Activated CD8-positive, alpha-beta memory T cell treated with anti-CD3 and anti-CD28 coated beads for 4 hours (primary cell): Measurements from ENCODE around the gene FBXO27.
"Not testable (repeated sequence)": the region's sequence is repeated elsewhere in the genome, so short reads cannot be mapped to it uniquely, and the experiment has no call there.

Experiments
- DNase-seq, 2 donors: peaks; one replicate each; pipeline ENCODE4 v3.0.0-alpha.2; 2020; ENCODE audit warnings: low read depth in 2 of 2

The FBXO27 gene

DNA sequence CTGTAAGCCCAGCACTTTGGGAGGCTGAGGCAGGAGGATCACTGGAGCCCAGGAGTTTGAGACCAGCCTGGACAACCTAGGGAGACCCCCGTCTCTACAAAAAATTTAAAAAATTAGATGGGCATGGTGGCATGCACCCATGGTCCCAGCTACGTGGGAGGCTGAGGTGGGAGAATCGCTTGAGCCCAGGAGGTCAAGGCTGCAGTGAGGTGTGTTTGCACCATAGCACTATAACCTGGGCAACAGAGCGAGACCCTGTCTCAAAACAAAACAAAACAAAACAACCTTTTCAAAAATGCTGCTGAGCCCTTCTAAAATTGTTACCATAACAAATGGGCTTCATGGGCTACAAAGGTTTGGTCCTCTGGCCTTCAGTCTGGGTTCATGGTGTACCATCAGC lies 43.7 kb downstream of the FBXO27 start:
- DNase-seq = not testable (repeated sequence)

DNA sequence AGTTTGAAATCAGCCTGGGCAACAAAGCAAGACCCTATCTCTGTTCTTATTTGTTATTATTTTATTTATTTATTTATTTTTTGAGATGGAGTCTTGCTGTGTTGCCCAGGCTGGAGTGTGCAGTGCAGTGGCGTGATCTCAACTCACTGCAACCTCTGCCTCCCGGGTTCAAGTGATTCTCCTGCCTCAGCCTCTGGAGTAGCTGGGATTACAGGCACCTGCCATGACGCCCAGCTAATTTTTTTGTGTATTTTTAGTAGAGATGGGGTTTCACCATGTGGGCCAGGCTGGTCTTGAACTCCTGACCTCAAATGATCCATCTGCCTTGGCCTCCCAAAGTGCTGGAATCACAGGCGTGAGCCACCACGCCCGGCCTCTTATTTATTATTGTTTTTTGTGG lies 44.6 kb downstream of the FBXO27 start:
- DNase-seq = not testable (repeated sequence)

GRCh38 chr19:38985262-38985661 lies 47.1 kb downstream of the FBXO27 start:
- DNase-seq = no peak

- DNase-seq = no peak
These were observed 51.6 kb downstream of the FBXO27 start for GRCh38 chr19:38980583-38981374.

DNA sequence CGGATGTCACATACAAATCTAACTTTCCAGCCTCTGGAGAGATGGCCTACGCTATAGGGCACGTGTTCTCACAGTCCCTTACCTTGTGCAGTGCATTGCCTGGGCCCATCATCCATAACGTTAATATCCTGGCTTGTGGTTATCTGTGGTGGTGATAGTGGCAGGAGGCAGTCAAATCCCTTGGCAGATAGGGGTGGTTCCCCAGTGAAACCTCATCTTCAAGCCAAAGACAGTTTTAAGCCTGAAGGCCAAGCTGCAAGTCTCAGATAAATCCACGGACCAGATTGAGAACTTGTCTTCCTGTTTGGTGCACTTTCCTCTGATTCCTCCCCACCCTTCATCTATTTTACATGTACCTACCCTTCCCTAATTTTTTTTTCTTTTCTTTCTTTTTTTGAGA lies 52.5 kb downstream of the FBXO27 start:
- no peak for DNase-seq

GRCh38 chr19:38978326-38978689 lies 54.0 kb downstream of the FBXO27 start:
- DNase-seq = no peak

DNA sequence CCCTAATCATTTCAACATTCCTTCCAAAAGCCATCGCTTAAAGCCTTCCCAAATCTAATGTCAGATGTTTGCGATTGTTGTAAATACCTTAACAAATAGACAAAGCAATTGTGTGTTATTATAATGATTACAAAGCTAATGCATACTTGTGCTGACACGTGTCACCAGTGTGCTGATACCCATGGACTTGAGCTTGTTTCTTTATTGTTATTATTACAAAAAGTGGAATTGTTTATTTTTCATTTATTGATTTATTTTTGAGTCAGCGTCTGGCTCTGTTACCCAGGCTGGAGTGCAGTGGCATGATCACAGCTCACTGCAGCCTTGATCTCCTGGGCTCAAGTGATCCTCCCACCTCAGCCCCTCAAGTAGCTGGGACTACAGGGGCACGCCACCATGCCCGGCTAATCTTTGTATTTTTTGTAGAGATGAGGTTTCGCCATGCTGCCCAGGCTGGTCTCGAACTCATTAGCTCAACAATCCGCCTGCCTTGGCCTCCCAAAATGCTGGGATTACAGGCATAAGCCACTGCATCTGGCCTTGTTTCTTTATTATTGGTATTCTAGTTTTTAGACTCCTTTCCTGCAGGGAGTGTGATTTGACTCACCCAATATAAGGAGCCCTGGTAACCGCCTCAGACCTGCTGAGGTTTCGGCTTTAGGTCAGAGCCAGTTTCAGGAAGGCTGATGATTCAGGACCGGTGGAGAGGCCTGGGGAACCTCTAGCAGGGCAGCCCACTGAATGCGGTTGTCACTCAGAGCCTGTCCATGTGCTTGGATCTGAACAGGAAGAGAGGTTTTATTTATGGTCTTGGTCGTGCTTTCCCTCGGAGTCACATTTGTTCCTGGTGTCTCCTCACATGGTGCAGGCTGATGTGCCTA lies 54.7 kb downstream of the FBXO27 start:
- no peak for DNase-seq

GRCh38 chr19:38975861-38976271 lies 56.5 kb downstream of the FBXO27 start:
- no peak for DNase-seq

DNA sequence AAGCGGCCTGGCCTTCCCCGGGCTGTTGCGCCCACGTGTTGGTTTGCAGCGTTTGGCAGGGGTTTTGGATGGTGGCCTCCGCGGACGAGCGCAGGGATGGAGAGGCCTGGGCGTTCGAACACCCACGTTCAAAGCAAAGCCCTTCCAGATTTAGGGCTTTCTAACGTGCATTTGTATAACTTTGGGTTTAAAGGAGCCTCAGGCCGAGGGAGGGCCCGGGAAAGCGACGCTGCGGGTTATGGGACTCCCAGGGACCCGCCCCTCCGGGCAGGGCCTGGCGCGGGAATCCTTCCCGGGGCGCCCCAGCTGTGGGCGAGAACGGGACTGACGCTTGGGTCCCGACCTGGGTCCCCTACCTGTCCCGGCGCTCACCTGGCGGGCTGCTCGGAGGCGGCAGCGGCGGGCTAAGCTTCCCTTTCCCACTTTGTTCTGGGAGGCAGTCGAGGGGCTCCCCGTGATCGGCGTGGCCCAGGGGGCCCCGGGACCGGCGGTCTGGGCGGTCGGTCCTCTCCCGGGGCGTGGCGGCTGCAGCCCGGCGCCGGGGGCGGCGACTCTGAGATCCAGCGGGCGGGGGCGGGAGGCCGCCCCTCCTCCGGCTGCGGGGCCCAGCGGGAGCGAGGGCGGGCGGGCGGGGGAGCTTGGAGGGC lies 57.0 kb downstream of the FBXO27 start, which contains the start of gene FBXO17:
Gene FBXO17 (minus strand): TSS at position 529 of the 647 bp plus-strand sequence. CDS start 25,423 bp downstream, outside the sequence.
- no peak for DNase-seq

GRCh38 chr19:38974624-38975213 lies 57.6 kb downstream of the FBXO27 start:
- no peak for DNase-seq
